GM21390 (cell line): ENCODE data around the gene UGT1A5.

Experiments used
- ATAC-seq: cut with Tn5 transposase; IDR thresholded peaks from one replicate; pipeline ENCODE4 v1.9.1; 2021; ENCODE audit not compliant: unreplicated experiment

Gene UGT1A5

GRCh38 chr2:233712611-233713261 lies at the start of gene UGT1A5:
TSS of gene UGT1A5 (plus strand) at chr2:233712907. CDS start at chr2:233712992, 85 bp downstream.
- ATAC-seq: no peak

- ATAC-seq: no peak
Measured at GRCh38 chr2:233663911-233664310, 48.8 kb upstream of the UGT1A5 start.

GRCh38 chr2:233668605-233669260 lies 44.0 kb upstream of the UGT1A5 start:
- ATAC-seq: no peak

GRCh38 chr2:233671290-233672161 lies 41.2 kb upstream of the UGT1A5 start, which contains the start of gene UGT1A9:
TSS of gene UGT1A9 (plus strand) at chr2:233671898. CDS start at chr2:233671935, 37 bp downstream.
- ATAC-seq: no peak

GRCh38 chr2:233672886-233673285 lies 39.8 kb upstream of the UGT1A5 start:
- no peak for ATAC-seq

- no peak for ATAC-seq
Measured at GRCh38 chr2:233673896-233674295, 38.8 kb upstream of the UGT1A5 start.

- ATAC-seq: no peak
Measured at GRCh38 chr2:233674314-233674713, 38.4 kb upstream of the UGT1A5 start.

GRCh38 chr2:233674995-233675394 lies 37.7 kb upstream of the UGT1A5 start:
- ATAC-seq: no peak

- ATAC-seq: no peak
Measured at GRCh38 chr2:233676046-233676445, 36.7 kb upstream of the UGT1A5 start.

- no peak for ATAC-seq
Measured at GRCh38 chr2:233679196-233679595, 33.5 kb upstream of the UGT1A5 start.

GRCh38 chr2:233680361-233681045 lies 32.2 kb upstream of the UGT1A5 start:
- no peak for ATAC-seq

- ATAC-seq: no peak
Measured at GRCh38 chr2:233681521-233682099, 31.1 kb upstream of the UGT1A5 start, which contains the start of gene UGT1A7. TSS of gene UGT1A7 (plus strand) at chr2:233681901. CDS start at chr2:233681938, 37 bp downstream.

- no peak for ATAC-seq
Measured at GRCh38 chr2:233684640-233685039, 28.1 kb upstream of the UGT1A5 start.

GRCh38 chr2:233686928-233687327 lies 25.8 kb upstream of the UGT1A5 start:
- ATAC-seq: no peak

- no peak for ATAC-seq
Measured at GRCh38 chr2:233688341-233688740, 24.4 kb upstream of the UGT1A5 start.

GRCh38 chr2:233689031-233689430 lies 23.7 kb upstream of the UGT1A5 start:
- ATAC-seq: no peak

- no peak for ATAC-seq
Measured at GRCh38 chr2:233689501-233689900, 23.2 kb upstream of the UGT1A5 start.

GRCh38 chr2:233690444-233690843 lies 22.3 kb upstream of the UGT1A5 start:
- ATAC-seq: no peak

- ATAC-seq: no peak
Measured at GRCh38 chr2:233691443-233692433, 21.0 kb upstream of the UGT1A5 start.
